ENCODE data around the gene EID1.

- TF ChIP-seq CTCF (conservative IDR thresholded peaks at IDR 0.05; ENCODE audit: low read depth, low read length), result no peak
- no peak for TF ChIP-seq EZH2 (IDR thresholded peaks at IDR 0.05; ENCODE audit: low read length, unreplicated experiment)
Observed at GRCh38 chr15:48925714-48926223, 47.8 kb downstream of the EID1 start.

Data from PC-3 (cell line).